WTC11 (cell line): ENCODE data around the gene PLK3. TPM values are rescaled to one million over a fixed set of nuclear protein-coding genes. Genes with fewer than 3 reads are reported as not detected.

Experiments
- ATAC-seq: fragments of 200-7000 bp; cut with Tn5 transposase; 2 replicates; pipeline ENCODE4 v1.10.0; 2021; ENCODE audit warnings: mild to moderate bottlenecking, moderate library complexity
- CTCF ChIA-PET: fragments of 300-600 bp; sonication (Branson Sonifier 250); formaldehyde crosslinking; loops from one replicate; lab custom pipeline; 2021; ENCODE audit warnings: antibody characterized with exemption; lab: Charles Lee
- POLR2A ChIA-PET: fragments of 350-600 bp; sonication (Branson Sonifier 250); formaldehyde crosslinking; loops from one replicate; lab custom pipeline; 2021; ENCODE audit warnings: antibody characterized with exemption; lab: Charles Lee
- DNase-seq: peaks from one replicate; pipeline ENCODE4 v3.0.0; 2021; ENCODE audit warnings: low spot score
- H3K27ac Mint-ChIP-seq: 2 replicates; pipeline ENCODE4 v1.8.0; 2021; ENCODE audit warnings: mixed read lengths
- H3K27me3 Mint-ChIP-seq: 2 replicates; pipeline ENCODE4 v1.8.0; 2021; ENCODE audit warnings: low read depth, mild to moderate bottlenecking, moderate library complexity, mixed read lengths
- H3K36me3 Mint-ChIP-seq: 2 replicates; pipeline ENCODE4 v1.8.0; 2021; ENCODE audit warnings: mixed read lengths
- H3K4me1 Mint-ChIP-seq: 2 replicates; pipeline ENCODE4 v1.8.0; 2022; ENCODE audit warnings: mixed read lengths
- H3K4me3 Mint-ChIP-seq: 2 replicates; pipeline ENCODE4 v1.8.0; 2021; ENCODE audit warnings: mild to moderate bottlenecking, moderate library complexity, mixed read lengths
- H3K9me3 Mint-ChIP-seq: 2 replicates; pipeline ENCODE4 v1.8.0; 2021; ENCODE audit warnings: mixed read lengths
- ATF1 ChIP-seq: sonication (generic); formaldehyde crosslinking; IDR thresholded peaks from 2 replicates; pipeline ENCODE4 v1.8.1; 2023; ENCODE audit warnings: mild to moderate bottlenecking, moderate library complexity, missing genetic modification reagents
- CREB1 ChIP-seq: sonication (generic); formaldehyde crosslinking; IDR thresholded peaks from 2 replicates; pipeline ENCODE4 v1.8.0; 2023; ENCODE audit warnings: mild to moderate bottlenecking, missing genetic modification reagents
- ESRRA ChIP-seq: sonication (generic); formaldehyde crosslinking; IDR thresholded peaks from 2 replicates; pipeline ENCODE4 v1.8.1; 2022; ENCODE audit warnings: mild to moderate bottlenecking, missing genetic modification reagents, borderline replicate concordance
- GABPB1 ChIP-seq: sonication (generic); formaldehyde crosslinking; IDR thresholded peaks from 2 replicates; pipeline ENCODE4 v1.8.1; 2023; ENCODE audit warnings: mild to moderate bottlenecking, missing genetic modification reagents
- MXD4 ChIP-seq: fragments of 250-450 bp; sonication (Bioruptor Pico); IDR thresholded peaks from 2 replicates; pipeline ENCODE4 v1.8.0; 2021; ENCODE audit warnings: mild to moderate bottlenecking, moderate library complexity, borderline replicate concordance
- NFE2L1 ChIP-seq: sonication (generic); formaldehyde crosslinking; IDR thresholded peaks from 2 replicates; pipeline ENCODE4 v1.8.1; 2023; ENCODE audit warnings: missing genetic modification reagents
- NR1H2 ChIP-seq: sonication (generic); formaldehyde crosslinking; IDR thresholded peaks from 2 replicates; pipeline ENCODE4 v1.9.0; 2021; ENCODE audit warnings: mild to moderate bottlenecking, moderate library complexity, missing genetic modification reagents
- RORB ChIP-seq: fragments of 250-450 bp; sonication (Bioruptor Pico); IDR thresholded peaks from 2 replicates; pipeline ENCODE4 v1.9.0; 2021; ENCODE audit warnings: mild to moderate bottlenecking
- SP1 ChIP-seq: sonication (generic); formaldehyde crosslinking; conservative IDR thresholded peaks from 2 replicates; pipeline ENCODE4 v1.8.1; 2022; ENCODE audit warnings: missing genetic modification reagents
- TEAD1 ChIP-seq: sonication (generic); formaldehyde crosslinking; IDR thresholded peaks from 2 replicates; pipeline ENCODE4 v1.8.0; 2022; ENCODE audit warnings: mild to moderate bottlenecking, missing genetic modification reagents
- TP53 ChIP-seq: sonication (generic); formaldehyde crosslinking; IDR thresholded peaks from 2 replicates; pipeline ENCODE4 v1.8.1; 2023; ENCODE audit warnings: mild to moderate bottlenecking, missing genetic modification reagents
- ZNF232 ChIP-seq: sonication (generic); formaldehyde crosslinking; IDR thresholded peaks from 2 replicates; pipeline ENCODE4 v1.8.0; 2022; ENCODE audit warnings: mild to moderate bottlenecking, missing genetic modification reagents
- total RNA-seq: library from RNA; stranded (reverse); gene quantifications from 3 replicates; pipeline ENCODE4 v1.2.3, GENCODE V29; 2021
- TF ChIP-seq, protein P1 (sequence below): fragments of 250-450 bp; sonication (Bioruptor Pico); IDR thresholded peaks from 2 replicates; pipeline ENCODE4 v1.9.0; 2021; ENCODE audit warnings: mild to moderate bottlenecking, borderline replicate concordance
- TF ChIP-seq, protein P2 (sequence below): sonication (generic); formaldehyde crosslinking; IDR thresholded peaks from 2 replicates; pipeline ENCODE4 v1.8.1; 2023; ENCODE audit warnings: mild to moderate bottlenecking, missing genetic modification reagents, moderate library complexity

PLK3 gene
- total RNA-seq, 1 experiment from 2014 or later, result 16.4 TPM

DNA sequence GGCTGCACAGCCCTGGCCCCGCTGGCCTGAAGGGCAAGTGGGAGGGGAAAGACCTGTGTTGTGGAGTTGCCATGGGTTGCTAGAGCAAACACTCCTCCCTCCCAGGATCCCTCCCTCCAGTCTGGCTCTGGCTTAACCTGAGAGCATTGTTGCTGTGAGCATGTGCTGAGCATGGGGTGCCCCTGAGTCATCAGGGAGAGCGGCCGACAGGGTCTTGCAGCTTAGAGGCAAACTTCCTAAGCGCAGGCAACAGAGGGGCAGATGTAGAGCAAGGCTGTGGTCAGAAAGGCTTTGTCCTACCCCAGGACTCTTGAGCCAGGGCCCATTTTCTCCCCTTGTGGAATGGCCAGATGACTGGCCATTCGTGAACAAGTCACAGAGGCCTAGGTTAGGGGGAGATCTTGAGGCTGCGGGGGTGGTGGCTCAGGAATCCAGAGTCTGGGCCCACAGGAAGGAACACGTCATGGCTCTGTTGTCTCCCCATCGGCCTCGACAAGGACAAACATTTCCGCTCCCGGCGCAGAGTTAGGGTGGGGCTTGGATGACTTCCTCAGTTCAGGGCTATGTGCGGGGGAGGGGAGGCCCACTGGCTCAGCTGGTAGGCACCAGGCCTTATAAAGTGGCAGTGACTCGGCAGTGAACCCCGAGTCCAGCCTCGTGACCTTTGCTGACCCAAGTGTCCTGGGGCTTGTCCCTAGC is 7.3 kb downstream of the PLK3 start (continued):
- TF ChIP-seq, protein P1, sequence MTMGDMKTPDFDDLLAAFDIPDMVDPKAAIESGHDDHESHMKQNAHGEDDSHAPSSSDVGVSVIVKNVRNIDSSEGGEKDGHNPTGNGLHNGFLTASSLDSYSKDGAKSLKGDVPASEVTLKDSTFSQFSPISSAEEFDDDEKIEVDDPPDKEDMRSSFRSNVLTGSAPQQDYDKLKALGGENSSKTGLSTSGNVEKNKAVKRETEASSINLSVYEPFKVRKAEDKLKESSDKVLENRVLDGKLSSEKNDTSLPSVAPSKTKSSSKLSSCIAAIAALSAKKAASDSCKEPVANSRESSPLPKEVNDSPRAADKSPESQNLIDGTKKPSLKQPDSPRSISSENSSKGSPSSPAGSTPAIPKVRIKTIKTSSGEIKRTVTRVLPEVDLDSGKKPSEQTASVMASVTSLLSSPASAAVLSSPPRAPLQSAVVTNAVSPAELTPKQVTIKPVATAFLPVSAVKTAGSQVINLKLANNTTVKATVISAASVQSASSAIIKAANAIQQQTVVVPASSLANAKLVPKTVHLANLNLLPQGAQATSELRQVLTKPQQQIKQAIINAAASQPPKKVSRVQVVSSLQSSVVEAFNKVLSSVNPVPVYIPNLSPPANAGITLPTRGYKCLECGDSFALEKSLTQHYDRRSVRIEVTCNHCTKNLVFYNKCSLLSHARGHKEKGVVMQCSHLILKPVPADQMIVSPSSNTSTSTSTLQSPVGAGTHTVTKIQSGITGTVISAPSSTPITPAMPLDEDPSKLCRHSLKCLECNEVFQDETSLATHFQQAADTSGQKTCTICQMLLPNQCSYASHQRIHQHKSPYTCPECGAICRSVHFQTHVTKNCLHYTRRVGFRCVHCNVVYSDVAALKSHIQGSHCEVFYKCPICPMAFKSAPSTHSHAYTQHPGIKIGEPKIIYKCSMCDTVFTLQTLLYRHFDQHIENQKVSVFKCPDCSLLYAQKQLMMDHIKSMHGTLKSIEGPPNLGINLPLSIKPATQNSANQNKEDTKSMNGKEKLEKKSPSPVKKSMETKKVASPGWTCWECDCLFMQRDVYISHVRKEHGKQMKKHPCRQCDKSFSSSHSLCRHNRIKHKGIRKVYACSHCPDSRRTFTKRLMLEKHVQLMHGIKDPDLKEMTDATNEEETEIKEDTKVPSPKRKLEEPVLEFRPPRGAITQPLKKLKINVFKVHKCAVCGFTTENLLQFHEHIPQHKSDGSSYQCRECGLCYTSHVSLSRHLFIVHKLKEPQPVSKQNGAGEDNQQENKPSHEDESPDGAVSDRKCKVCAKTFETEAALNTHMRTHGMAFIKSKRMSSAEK, result peak; percentile 16
- TF ChIP-seq, all 79 proteins: peak for 12

DNA sequence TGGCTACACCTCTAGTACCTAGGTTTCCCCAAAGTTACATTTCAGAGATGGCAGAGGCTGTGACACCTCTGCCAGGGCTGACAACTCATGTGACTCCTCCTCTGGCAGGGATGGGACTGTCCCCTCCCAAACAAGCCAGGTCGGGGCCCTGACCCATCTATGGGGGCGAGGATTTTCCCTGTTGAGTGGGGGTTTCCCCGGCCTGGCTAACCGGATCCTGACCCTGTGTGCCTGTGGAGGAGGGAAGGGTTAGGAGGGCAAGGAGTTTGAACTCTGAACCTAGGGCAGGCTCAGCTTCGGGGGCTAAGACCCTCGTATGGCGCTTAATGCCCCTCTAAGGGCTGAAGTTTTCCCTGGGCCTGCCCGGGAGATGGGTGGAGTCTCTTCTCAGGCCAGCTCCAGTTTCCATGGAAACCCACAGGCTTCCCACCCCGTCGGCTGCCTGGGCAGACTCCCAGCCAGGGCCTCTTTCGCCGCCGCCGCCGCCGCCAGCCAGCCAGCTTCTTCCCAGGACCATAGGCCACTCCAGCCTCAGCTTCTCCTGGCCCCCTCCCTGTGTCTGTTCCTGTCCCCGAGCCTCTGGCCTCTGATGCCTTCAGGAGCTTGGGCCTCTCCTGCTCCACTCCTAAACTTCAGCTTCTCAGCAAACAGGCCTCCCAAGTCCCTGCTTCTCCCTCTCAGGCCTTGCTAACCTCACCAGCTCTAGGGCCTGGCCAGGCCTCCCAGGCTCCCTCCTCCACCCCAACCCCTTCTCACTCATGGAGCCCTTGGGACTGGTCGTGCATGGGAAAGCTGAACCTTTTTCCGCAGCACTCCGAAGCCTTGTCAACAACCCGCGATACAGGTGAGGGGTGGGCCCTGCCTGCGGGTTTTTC is 8.1 kb downstream of the PLK3 start, which contains the start of gene BTBD19:
TSS of gene BTBD19 (plus strand) at position 461 of the 875 bp plus-strand sequence. CDS start at position 759, 298 bp downstream.
- Mint-ChIP-seq H3K4me3 (peak within 1 kb of the TSS; percentile 45), H3K27me3 (peaks cover 7% of the 10 kb centered on the region), H3K9me3 (no peaks in the 10 kb centered on the region), H3K36me3 (peaks cover 10% of the 10 kb centered on the region), H3K4me1 (peaks cover 32% of the 10 kb centered on the region), H3K27ac (peak within 1 kb of the TSS; percentile 100)
- ChIA-PET CTCF (interaction anchor here (0.6 to 2.9 kb wide), 18 partner anchors 8 to 495 kb away, joined by 3 to 44 read pairs (median 6); partner anchors contain the start of genes BEST4, PLK3, PTCH2 and RNU5D-1), POLR2A (interaction anchor here (0.5 to 2.6 kb wide), 12 partner anchors 8 to 206 kb away, joined by 3 to 24 read pairs (median 4); partner anchors contain the start of genes EIF2B3, PLK3, RNU5D-1 and RPS8)
- peak; percentile 72 for DNase-seq
- TF ChIP-seq TEAD1 (CRISPR knock-in tag), result 0 out of 2 replicates have a peak, but pooled peaks have one; percentile 13
- 0 out of 2 replicates have a peak, but pooled peaks have one; percentile 17 for TF ChIP-seq NFE2L1 (CRISPR knock-in tag)
- no peak for TF ChIP-seq ESRRA
- peak; percentile 40; the same call in 1 of the 2 replicates for TF ChIP-seq SP1 (CRISPR knock-in tag)
- ATAC-seq, result peak; percentile 55

DNA sequence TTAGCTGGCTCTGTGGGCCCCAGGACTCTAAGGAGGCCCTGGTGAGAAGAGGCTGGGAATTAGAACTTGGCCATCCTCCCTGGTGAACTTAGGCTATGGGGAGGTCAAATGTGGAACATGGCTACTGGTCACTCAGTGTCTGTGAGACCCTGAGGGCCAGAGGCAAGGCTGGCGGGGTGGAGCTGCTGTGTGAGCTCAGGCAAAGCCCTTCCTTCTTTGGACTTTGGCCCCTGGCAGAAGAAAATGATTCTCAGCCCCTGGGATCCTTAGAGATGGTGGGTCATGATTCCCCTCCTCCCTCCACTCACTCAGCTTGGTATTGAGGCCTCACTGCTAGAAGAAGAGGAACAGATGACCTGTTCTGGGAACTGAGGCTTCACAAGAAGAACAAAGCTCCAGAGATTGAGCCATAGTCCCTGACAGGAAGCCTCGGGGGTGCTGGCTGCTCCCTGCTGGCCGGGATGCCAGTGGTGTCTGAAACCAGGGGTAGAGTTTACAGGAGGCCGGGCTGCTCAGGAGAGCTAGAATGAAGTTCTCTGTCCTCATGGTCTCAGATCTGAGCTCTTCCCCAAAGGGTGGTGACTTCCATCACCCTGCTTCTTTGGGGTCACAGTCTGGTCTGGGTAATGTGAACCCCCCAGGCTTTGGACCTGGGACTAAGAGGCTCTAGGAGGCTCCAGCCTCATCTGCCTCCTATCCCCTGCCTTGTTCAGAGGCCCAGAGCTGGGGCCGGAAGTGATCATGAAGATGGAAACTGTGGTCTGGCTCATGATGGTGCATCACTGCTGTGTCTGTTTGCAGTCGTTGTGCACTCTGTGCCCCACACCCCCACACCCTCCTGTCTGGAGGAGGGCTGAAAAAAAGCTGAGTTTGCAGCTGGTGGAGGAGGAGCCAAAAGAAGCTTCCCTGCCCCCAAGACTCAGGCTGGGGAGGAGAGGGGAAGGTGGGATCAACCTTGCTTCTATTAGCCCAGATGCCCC is 9.1 kb downstream of the PLK3 start:
- TF ChIP-seq TEAD1 (CRISPR knock-in tag), result no peak
- TF ChIP-seq NR1H2 (CRISPR knock-in tag), result no peak
- TF ChIP-seq, protein P2, sequence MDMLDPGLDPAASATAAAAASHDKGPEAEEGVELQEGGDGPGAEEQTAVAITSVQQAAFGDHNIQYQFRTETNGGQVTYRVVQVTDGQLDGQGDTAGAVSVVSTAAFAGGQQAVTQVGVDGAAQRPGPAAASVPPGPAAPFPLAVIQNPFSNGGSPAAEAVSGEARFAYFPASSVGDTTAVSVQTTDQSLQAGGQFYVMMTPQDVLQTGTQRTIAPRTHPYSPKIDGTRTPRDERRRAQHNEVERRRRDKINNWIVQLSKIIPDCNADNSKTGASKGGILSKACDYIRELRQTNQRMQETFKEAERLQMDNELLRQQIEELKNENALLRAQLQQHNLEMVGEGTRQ (CRISPR knock-in tag), result no peak
- no peak for TF ChIP-seq NFE2L1 (CRISPR knock-in tag)
- TF ChIP-seq RORB (CRISPR knock-in tag), result no peak
- TF ChIP-seq TP53, result no peak
- no peak for TF ChIP-seq GABPB1 (CRISPR knock-in tag)
- no peak for TF ChIP-seq MXD4 (CRISPR knock-in tag)
- TF ChIP-seq ATF1 (CRISPR knock-in tag), result no peak
- no peak for TF ChIP-seq CREB1 (CRISPR knock-in tag)
- no peak for TF ChIP-seq ZNF232 (CRISPR knock-in tag)
- ATAC-seq (no peak), DNase-seq (no peak)
- H3K9me3 Mint-ChIP-seq, result no peaks in the 10 kb centered on the region
- peak overlapping the region; percentile 45 for H3K4me3 Mint-ChIP-seq
- peaks cover 8% of the 10 kb centered on the region for H3K36me3 Mint-ChIP-seq
- peak overlapping the region; percentile 78 for H3K27ac Mint-ChIP-seq
- ChIA-PET POLR2A (interaction anchor here (0.5 to 2.6 kb wide), 9 partner anchors 9 to 205 kb away, joined by 3 to 24 read pairs (median 5); partner anchors contain the start of genes EIF2B3, PLK3, PTCH2 and RNU5D-1), CTCF (interaction anchor here (0.8 to 2.9 kb wide), 16 partner anchors 8 to 494 kb away, joined by 3 to 44 read pairs (median 6); partner anchors contain the start of genes BEST4, PLK3, PTCH2 and RNU5D-1)
- peaks cover 32% of the 10 kb centered on the region for H3K4me1 Mint-ChIP-seq
- peaks cover 7% of the 10 kb centered on the region for H3K27me3 Mint-ChIP-seq
